Mucosa of descending colon (tissue), 3 donors: ENCODE measurements around the gene SLC38A4. TPM values are rescaled to one million over a fixed set of nuclear protein-coding genes. Genes with fewer than 3 reads are reported as not detected.

Experiments
- ATAC-seq: fragments of 200-7000 bp; cut with Tn5 transposase; one replicate; pipeline ENCODE4 v1.9.1; 2020; ENCODE audit warnings: mild to moderate bottlenecking, moderate library complexity
- DNase-seq, 3 donors: peaks; one replicate each; pipeline ENCODE4 v3.0.0-alpha.2; 2020
- H3K36me3 ChIP-seq: fragments of 200-600 bp; one replicate; pipeline ENCODE4 v1.8.0; 2021; ENCODE audit warnings: low read depth, mild to moderate bottlenecking
- H3K4me1 ChIP-seq: fragments of 200-600 bp; one replicate; pipeline ENCODE4 v1.8.0; 2021; ENCODE audit warnings: low read depth, mild to moderate bottlenecking
- H3K4me3 ChIP-seq: fragments of 200-600 bp; one replicate; pipeline ENCODE4 v1.8.0; 2021; ENCODE audit warnings: mild to moderate bottlenecking
- H3K9me3 ChIP-seq: fragments of 200-600 bp; one replicate; pipeline ENCODE4 v1.8.0; 2021; ENCODE audit warnings: mild to moderate bottlenecking
- intact Hi-C, 2 donors: fragments of 100-400 bp; cut with DNase I in 1 of 2; cut with micrococcal nuclease in 1 of 2; formaldehyde crosslinking; loops; one replicate each; pipeline versions ENCODE4 v1.11.0 to v1.11.1; 2022; cut with DNase I, micrococcal nuclease
- total RNA-seq, 3 donors: library from RNA; stranded (reverse); fragmentation: NEBNext Ultra II Directional in 2 of 3; extraction: Animal tissue kit (Norgen Biotek cat#: 25700) in 2 of 3; gene quantifications; one replicate each; pipeline versions ENCODE4 v1.2.1 to v1.2.4, GENCODE V29; 2021 to 2023
- TF ChIP-seq, protein P1 (sequence below): fragments of 200-600 bp; IDR thresholded peaks from one replicate; pipeline ENCODE4 v1.8.0; 2022; ENCODE audit warnings: antibody characterized with exemption, mild to moderate bottlenecking
- donor health status: DM: no; HTN: no; CAD: no; lungs with moderate emphysema.
- donor health status: DM: no; HTN: no; CAD: no.
- donor health status: DM: no; HTN: yes; CAD: no.

SLC38A4 gene
- total RNA-seq, 3 donors from 2014 or later: 1.7 to 18.6 (median 4.5) TPM

DNA sequence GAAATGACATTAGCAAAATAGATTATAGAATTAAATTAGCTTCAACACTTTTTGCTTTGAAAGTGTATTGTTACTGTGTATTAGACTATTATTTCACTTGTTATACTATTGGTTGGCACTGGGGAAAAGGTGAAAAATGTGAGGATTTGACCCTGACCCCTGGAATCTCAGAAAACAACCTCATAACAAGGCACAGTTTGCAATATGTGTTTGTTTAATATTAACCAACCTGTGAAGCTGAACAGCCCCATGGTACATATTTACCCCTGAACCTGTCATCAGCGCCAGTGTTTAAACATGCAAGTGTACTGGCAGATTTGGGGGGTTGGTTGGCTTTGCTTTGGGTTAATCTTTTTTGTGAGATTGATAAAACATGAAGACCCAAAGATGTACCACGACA is 11.7 kb downstream of the SLC38A4 start:
- TF ChIP-seq, protein P1, sequence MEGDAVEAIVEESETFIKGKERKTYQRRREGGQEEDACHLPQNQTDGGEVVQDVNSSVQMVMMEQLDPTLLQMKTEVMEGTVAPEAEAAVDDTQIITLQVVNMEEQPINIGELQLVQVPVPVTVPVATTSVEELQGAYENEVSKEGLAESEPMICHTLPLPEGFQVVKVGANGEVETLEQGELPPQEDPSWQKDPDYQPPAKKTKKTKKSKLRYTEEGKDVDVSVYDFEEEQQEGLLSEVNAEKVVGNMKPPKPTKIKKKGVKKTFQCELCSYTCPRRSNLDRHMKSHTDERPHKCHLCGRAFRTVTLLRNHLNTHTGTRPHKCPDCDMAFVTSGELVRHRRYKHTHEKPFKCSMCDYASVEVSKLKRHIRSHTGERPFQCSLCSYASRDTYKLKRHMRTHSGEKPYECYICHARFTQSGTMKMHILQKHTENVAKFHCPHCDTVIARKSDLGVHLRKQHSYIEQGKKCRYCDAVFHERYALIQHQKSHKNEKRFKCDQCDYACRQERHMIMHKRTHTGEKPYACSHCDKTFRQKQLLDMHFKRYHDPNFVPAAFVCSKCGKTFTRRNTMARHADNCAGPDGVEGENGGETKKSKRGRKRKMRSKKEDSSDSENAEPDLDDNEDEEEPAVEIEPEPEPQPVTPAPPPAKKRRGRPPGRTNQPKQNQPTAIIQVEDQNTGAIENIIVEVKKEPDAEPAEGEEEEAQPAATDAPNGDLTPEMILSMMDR: no peak
- ATAC-seq (no peak), DNase-seq (no peak)
- Histone ChIP-seq H3K4me3 (no peak overlapping the region), H3K9me3 (no peaks in the 10 kb centered on the region), H3K4me1 (no peaks in the 10 kb centered on the region), H3K36me3 (no peaks in the 10 kb centered on the region)
- intact Hi-C loops: no loop called here

DNA sequence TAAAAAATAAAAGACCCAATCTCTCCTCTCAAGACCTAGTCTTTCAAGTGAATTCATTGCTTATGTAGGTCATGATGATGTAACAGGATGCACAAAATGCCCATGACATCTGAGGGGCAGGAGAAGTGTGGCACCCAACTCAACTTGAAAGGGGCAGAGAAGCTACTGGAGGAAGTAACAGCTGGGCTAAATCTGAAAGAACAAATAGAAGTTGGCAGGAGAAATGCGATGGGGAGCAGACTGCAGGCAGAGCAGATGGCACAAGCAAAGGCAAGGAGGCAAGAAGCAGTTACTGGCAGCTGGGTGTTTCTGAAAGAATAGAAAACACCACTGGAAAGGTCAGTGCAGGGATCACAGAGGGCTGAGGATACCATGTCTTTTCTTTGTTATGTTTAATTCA is 14.6 kb downstream of the SLC38A4 start:
- TF ChIP-seq, protein P1: no peak
- Histone ChIP-seq H3K4me1 (no peaks in the 10 kb centered on the region), H3K36me3 (no peaks in the 10 kb centered on the region), H3K9me3 (no peaks in the 10 kb centered on the region), H3K4me3 (no peak overlapping the region)
- intact Hi-C loops: no loop called here
- DNase-seq: no peak
- ATAC-seq: no peak

DNA sequence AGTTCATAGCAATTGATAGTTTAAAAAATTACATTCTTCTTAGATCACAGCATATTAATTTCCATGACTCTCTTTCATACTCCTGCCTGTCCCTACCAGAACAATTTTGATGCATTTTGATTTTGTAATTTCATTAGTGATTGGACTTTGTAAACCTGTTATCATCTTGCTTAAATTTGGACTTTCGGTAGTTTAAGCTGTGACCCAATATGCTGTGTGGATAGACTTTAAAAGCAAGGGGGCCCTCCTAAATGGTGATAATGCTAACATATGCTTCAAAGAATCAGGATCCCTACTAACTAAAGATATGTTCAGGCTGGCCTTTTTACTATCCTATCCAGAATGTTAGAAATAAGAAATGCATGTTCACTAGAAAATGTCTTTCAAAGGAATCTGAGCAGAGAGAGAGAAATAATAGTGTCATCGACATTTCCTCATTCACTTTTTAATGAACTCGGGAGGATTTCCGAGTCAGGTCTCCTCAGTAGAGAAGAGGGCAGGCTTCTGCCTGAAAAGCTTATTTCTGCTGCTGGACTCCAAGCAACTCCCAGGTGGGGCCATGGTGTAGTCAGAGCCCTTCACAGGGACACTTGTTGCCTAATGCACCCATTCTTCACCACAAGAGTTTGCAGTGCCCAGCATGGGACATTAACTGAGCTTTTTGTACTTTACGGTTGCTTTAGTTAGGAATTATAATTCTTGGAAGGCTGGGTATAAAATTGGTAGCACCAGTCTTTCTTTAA is 16.7 kb downstream of the SLC38A4 start:
- intact Hi-C loops: no loop called here

DNA sequence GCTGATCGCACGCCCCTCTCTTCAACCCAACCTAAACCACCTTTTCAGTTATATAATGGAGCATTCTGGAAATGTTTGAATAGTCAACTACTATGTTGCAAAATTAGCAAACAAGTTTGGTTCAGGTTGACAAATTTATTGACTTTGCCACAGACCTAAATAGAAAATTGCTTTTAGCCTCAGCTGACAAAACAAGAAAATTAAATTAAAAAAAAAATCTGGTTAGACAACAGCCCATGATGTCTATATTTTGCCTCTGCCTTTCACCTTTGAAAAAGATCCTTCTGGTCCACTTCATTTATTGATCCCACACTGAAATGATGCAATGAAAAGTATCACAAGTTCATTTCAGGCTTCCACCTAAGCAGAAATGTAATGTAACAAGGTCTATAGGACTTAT is 17.5 kb downstream of the SLC38A4 start:
- no peak overlapping the region for H3K4me3 ChIP-seq
- no peaks in the 10 kb centered on the region for H3K9me3 ChIP-seq
- H3K4me1 ChIP-seq: no peaks in the 10 kb centered on the region
- ATAC-seq: no peak
- no peak for DNase-seq
- TF ChIP-seq, protein P1: no peak
- intact Hi-C loops: no loop called here
- H3K36me3 ChIP-seq: no peaks in the 10 kb centered on the region

More for the DNA sequence above, 16.7 kb downstream of the SLC38A4 start:
- Histone ChIP-seq H3K9me3 (no peaks in the 10 kb centered on the region), H3K4me1 (no peaks in the 10 kb centered on the region), H3K36me3 (no peaks in the 10 kb centered on the region), H3K4me3 (no peak overlapping the region)
- ATAC-seq: no peak
- DNase-seq: no peak
- TF ChIP-seq, protein P1: no peak

DNA sequence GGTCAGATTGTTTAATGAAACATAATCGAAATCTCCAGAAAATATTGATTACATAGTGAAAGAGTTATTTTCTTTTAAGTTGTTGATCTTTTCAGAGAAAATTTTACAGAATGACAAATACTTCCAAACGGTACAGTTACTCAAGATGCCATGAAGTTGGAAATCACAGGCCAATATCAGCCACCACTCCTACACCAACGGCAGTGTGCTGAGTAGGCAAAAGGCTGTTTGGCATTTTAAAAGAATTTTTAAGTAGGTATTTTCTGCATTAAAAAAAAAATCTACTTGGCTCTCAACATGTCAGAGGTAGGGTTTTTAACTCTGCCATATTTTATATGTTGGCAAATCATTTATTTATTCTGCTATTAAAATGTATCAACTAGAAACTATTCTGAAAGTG is 21.7 kb downstream of the SLC38A4 start:
- intact Hi-C loops: no loop called here
- no peaks in the 10 kb centered on the region for H3K9me3 ChIP-seq
- ATAC-seq: no peak

More for the DNA sequence above, 21.7 kb downstream of the SLC38A4 start:
- TF ChIP-seq, protein P1: no peak
- no peaks in the 10 kb centered on the region for H3K36me3 ChIP-seq
- H3K4me1 ChIP-seq: no peaks in the 10 kb centered on the region
- H3K4me3 ChIP-seq: no peak overlapping the region
- DNase-seq: no peak
